NCI-H1436 (cell line): ENCODE measurements around the gene SERPINA6.
"Not testable (repeated sequence)": the region's sequence is repeated elsewhere in the genome, so short reads cannot be mapped to it uniquely, and the experiment has no call there.

ENCODE experiments used
- DNase-seq: peaks from one replicate; lab custom pipeline; 2025; lab: John Stamatoyannopoulos, UW

Gene SERPINA6

GRCh38 chr14:94328196-94328595, 5.1 kb upstream of the SERPINA6 start:
- no peak for DNase-seq

DNA sequence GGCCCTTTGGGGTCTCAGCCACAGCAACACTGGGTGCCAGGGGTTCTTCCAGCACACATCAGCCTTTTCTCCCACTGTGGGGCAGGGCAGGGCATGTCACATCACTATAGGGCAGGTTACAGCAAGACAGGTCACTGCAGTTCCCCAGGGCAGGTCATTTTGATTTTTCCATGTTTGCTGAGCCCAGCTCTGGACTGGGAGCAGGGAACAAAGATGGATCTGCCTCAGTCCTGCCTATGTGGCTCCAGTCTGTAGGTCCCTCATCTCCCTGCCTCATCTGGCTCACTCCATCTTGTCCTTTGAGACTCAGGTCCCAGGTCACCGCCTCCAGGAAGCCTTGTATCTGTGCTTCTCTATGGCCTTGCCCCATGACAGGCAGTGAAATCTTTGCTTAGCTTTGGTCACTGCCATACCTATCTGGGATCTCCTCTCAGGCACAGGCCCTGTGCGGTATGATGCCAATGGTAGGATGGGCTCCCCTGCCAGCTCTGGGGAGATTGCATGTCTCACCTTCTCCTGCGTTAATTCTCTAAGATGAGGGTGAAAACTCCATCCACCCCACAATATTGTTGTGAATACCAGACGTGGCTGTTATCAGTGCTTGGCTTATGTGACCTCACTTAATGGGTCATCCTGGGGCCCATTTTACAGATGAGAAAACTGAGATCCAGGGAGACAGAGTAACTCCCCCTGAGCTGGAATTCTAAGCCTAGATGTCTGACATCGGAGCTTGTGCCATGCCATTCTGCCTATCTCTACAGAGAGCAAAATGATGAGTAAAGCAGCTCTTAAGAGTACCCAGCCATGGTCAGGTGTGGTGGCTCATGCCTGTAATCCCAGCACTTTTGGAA, 1.5 kb downstream of the SERPINA6 start:
- no peak for DNase-seq

DNA sequence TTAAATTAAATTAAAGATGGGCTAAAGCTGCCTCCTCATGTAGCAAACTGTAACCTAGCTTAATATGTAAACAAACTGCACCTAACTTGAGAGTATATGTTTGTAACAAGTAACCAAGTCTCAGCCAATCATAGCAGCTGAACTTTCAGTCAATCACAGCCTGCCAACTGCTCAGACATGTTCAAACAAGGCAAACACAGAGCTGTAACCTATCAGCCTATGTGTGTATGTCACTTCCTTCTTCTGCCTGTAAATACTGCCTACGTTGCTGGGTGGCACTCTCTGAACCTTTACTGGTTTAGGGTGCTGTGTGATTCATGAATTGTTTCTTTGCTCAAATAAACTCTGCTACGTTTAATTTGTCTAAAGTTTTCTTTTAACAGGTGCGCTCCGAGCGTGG, 2.9 kb downstream of the SERPINA6 start:
- DNase-seq, result no peak

GRCh38 chr14:94317259-94317658, 5.9 kb downstream of the SERPINA6 start:
- DNase-seq, result no peak

DNA sequence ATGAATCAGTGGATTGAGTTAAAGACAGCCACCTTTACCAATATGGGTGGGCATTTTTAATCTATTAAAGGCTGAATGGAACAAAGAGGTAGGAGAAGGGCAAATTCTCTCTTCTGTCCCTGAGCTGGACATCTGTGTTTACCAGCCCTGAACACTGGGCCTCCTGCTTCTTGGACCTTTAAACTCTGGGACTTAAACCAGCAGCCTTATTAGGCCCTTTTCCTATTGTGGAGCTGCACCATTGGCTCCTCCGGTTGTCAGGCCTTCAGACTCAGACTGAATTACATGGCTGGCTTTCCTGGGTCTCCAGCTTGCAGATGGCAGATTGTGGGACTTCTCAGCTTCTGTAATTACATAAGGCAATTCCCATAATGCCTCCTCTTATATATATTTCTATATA, 6.4 kb downstream of the SERPINA6 start:
- DNase-seq, result no peak

DNA sequence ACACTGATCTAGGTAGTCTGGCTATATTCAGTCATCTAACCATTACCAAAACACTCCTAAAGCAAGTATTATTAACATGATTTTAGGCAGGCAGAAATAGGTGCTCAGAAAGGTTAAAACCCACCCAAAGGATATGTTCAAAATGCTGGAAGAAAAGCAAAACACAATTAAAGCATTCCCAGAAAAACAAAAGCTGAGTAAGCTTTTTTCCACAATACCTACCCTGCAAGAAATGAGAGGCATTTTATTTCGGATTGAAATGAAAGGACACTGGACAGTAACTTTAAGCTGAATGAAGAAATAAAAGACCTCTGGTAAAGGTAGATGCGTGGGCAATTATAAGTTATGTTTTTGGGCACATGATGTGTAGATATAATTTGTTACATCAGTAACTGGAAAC, 8.2 kb downstream of the SERPINA6 start:
- no peak for DNase-seq

GRCh38 chr14:94313991-94314655, 9.0 kb downstream of the SERPINA6 start:
- no peak for DNase-seq

GRCh38 chr14:94312481-94313246, 10.5 kb downstream of the SERPINA6 start:
- DNase-seq, result no peak

- no peak for DNase-seq
Measured at GRCh38 chr14:94310248-94310647, 12.9 kb downstream of the SERPINA6 start.

DNA sequence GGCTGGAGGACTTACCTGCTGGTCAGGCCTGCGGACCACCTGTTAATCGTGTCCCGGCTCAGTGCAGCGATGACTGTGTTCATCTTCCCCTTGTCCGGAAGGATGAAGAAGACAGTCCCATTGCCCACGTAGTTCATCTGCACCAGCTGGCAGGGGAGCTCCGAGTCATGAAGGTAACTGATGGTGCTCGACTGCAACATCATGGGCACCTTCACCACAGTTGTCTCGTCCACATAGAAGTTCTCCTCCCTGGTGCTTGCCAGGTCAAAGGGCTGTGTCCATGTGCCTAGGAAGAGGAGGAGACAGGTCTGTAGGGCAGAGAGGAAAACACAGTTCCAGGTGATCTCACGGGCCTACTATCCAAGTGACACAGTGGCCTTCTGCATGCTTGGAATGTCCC, 13.4 kb downstream of the SERPINA6 start:
- DNase-seq, result no peak

DNA sequence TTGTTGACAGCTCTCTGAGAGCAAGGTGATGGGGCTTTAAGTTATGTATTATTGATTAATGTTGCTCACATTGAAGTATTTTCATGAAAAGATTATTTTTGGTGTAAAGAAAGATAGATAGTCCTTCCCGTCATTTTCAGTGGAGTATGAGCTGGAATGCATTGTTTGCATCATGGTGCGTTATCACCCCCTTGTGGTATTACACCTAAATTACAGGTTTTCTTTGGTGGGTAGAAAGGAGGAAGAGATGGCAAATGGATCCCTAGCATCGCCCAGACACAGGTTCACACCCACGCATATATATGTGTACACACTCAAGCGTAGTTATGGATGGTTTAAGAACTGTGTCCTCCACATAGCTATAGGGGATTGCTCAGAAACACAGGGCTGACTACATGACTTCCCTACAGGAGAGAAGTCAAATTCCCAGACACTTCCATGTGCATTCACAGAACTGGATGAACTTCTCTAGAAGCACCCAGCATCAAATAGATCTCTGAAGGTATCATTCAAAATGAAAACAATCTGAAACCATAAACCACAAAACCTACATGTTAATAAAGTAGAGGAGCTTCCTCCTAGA, 15.6 kb downstream of the SERPINA6 start:
- DNase-seq, result no peak

GRCh38 chr14:94306047-94306978, 16.8 kb downstream of the SERPINA6 start:
- no peak for DNase-seq

GRCh38 chr14:94305620-94306019, 17.5 kb downstream of the SERPINA6 start:
- no peak for DNase-seq

GRCh38 chr14:94304243-94304642, 18.9 kb downstream of the SERPINA6 start:
- DNase-seq, result no peak

DNA sequence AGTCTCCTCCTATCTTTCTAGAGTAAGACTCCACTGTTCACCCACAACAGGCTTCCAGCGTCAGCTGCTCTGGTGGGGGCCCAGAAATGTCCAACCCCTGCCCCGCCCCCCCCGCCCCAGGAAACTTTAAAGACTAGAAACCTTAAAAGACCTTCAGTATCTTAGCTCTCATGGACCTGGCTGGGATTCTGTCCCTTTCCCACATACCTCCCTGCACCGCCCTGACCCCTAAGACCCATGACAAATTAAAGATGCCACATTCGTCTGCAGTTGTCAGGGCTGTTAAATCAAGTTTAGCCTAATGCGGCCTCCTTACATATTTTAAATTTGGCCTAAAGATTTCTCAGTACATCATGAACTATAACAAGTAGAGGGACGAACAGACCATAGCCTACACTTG, 20.0 kb downstream of the SERPINA6 start:
- no peak for DNase-seq

- DNase-seq, result no peak
Measured at GRCh38 chr14:94298130-94298529, 25.0 kb downstream of the SERPINA6 start.

DNA sequence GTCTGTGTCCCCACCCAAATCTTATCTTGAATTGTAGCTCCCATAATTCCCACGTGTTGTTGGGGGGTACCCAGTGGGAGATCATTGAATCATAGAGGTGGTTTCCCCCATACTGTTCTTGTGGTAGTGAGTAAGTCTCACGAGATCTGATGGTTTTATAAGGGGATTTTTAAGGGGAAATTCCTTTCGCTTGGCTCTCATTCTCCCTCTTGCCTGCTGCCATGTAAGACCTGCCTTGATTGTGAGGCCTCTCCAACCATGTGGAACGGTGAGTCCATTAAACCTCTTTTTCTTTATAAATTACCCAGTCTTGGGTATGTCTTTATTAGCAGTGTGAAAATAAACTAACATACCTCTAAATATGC, 27.0 kb downstream of the SERPINA6 start:
- DNase-seq, result not testable (repeated sequence)

GRCh38 chr14:94295360-94296180, 27.6 kb downstream of the SERPINA6 start:
- no peak for DNase-seq

DNA sequence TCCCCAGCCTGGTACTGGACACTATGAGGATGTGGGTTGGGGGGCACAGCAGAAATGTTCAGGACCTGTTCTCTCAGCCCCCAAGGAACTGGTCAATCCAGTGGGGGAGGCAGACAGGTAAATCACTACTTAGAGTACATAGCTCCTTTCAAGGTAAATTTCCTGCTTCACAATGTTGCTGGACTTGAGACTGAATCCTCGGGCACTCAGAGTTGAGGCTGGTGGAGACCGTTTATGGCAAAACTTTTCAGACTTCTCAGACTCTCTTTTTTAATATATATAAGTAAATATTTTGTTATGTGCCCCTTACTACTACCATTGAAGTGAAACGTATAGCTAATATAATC, 29.6 kb downstream of the SERPINA6 start:
- DNase-seq, result no peak

- DNase-seq, result no peak
Measured at GRCh38 chr14:94292872-94293577, 30.1 kb downstream of the SERPINA6 start, which contains the start of gene SERPINA10. TSS of gene SERPINA10 (minus strand) at chr14:94293268. CDS start at chr14:94290593, 2,675 bp downstream.
